Measurements from ENCODE around the gene CLIC1.

DNA sequence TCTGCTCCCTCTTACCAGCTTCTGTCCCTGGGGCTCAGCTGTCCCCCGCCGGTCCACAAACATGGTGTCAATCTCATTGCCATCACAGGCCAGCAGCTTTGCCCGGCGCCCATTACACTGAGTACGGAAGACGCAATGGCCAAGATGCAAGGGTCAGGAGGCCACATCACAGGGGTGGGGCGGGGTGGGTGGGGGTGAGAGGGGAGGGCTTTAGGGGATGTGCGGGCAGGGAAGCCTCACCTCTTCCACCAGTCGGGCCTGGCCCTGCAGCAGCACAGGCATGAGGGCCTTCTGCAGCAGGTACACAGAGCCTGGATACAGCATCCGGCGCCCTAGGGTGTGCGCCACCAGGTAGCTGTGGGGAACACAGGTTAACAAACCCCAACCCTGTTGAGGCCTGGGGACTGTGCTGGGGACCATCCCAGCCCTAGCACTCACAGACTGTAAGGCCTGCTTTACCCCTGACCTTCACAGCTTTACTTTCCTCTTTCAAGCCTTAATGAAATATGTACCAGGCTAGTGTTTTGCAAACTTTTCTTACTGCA, 44.7 kb downstream of the CLIC1 start:
- TF ChIP-seq, protein P1, sequence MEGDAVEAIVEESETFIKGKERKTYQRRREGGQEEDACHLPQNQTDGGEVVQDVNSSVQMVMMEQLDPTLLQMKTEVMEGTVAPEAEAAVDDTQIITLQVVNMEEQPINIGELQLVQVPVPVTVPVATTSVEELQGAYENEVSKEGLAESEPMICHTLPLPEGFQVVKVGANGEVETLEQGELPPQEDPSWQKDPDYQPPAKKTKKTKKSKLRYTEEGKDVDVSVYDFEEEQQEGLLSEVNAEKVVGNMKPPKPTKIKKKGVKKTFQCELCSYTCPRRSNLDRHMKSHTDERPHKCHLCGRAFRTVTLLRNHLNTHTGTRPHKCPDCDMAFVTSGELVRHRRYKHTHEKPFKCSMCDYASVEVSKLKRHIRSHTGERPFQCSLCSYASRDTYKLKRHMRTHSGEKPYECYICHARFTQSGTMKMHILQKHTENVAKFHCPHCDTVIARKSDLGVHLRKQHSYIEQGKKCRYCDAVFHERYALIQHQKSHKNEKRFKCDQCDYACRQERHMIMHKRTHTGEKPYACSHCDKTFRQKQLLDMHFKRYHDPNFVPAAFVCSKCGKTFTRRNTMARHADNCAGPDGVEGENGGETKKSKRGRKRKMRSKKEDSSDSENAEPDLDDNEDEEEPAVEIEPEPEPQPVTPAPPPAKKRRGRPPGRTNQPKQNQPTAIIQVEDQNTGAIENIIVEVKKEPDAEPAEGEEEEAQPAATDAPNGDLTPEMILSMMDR (IDR thresholded peaks at IDR 0.05), result no peak
- TF ChIP-seq EZH2 (IDR thresholded peaks at IDR 0.05), result no peak
- TF ChIP-seq EZH2phosphoT487 (IDR thresholded peaks at IDR 0.05), result no peak

All from neural progenitor cell (in vitro differentiated cells).